Measurements from ENCODE around the gene FADS6.

FADS6 gene

GRCh38 chr17:74860229-74860871 is 33.1 kb downstream of the FADS6 start:
- Mint-ChIP-seq H3K4me3 (peak overlapping the region; percentile 47), H3K36me3 (ENCODE audit: low read depth) (no peaks in the 10 kb centered on the region), H3K4me1 (ENCODE audit: low read depth) (peaks cover 15% of the 10 kb centered on the region), H3K9me3 (no peaks in the 10 kb centered on the region), H3K27ac (no peak overlapping the region), H3K27me3 (peaks cover 45% of the 10 kb centered on the region)

- Mint-ChIP-seq H3K27ac (no peak within 1 kb of the TSS), H3K4me3 (peak within 1 kb of the TSS; percentile 47), H3K36me3 (ENCODE audit: low read depth) (no peaks in the 10 kb centered on the region), H3K9me3 (no peaks in the 10 kb centered on the region), H3K27me3 (peaks cover 51% of the 10 kb centered on the region), H3K4me1 (ENCODE audit: low read depth) (peaks cover 9% of the 10 kb centered on the region)
Measured at GRCh38 chr17:74859459-74860228, 33.8 kb downstream of the FADS6 start, which contains the start of gene GRIN2C. GRIN2C (minus strand) TSS chr17:74859885; CDS start chr17:74855092, 4,793 bp downstream.

GRCh38 chr17:74858672-74859458 is 34.6 kb downstream of the FADS6 start:
- H3K4me1 Mint-ChIP-seq (ENCODE audit: low read depth), result peaks cover 9% of the 10 kb centered on the region
- H3K27ac Mint-ChIP-seq, result no peak overlapping the region
- no peak overlapping the region for H3K4me3 Mint-ChIP-seq
- H3K9me3 Mint-ChIP-seq, result no peaks in the 10 kb centered on the region
- H3K27me3 Mint-ChIP-seq, result peaks cover 59% of the 10 kb centered on the region
- no peaks in the 10 kb centered on the region for H3K36me3 Mint-ChIP-seq (ENCODE audit: low read depth)

- Mint-ChIP-seq H3K36me3 (ENCODE audit: low read depth) (no peaks in the 10 kb centered on the region), H3K27me3 (peaks cover 68% of the 10 kb centered on the region)
Measured at GRCh38 chr17:74857191-74857590, 36.2 kb downstream of the FADS6 start.

GRCh38 chr17:74856112-74856511 is 37.3 kb downstream of the FADS6 start:
- Mint-ChIP-seq H3K27ac (no peak overlapping the region), H3K27me3 (peaks cover 67% of the 10 kb centered on the region), H3K4me3 (no peak overlapping the region), H3K9me3 (no peaks in the 10 kb centered on the region), H3K36me3 (ENCODE audit: low read depth) (no peaks in the 10 kb centered on the region), H3K4me1 (ENCODE audit: low read depth) (peaks cover 13% of the 10 kb centered on the region)

More at GRCh38 chr17:74857191-74857590, 36.2 kb downstream of the FADS6 start:
- Mint-ChIP-seq H3K9me3 (no peaks in the 10 kb centered on the region), H3K4me3 (no peak overlapping the region), H3K4me1 (ENCODE audit: low read depth) (peaks cover 18% of the 10 kb centered on the region), H3K27ac (no peak overlapping the region)

GRCh38 chr17:74855323-74855722 is 38.1 kb downstream of the FADS6 start:
- Mint-ChIP-seq H3K27ac (no peak overlapping the region), H3K27me3 (peaks cover 75% of the 10 kb centered on the region), H3K36me3 (ENCODE audit: low read depth) (no peaks in the 10 kb centered on the region), H3K4me1 (ENCODE audit: low read depth) (peaks cover 13% of the 10 kb centered on the region), H3K4me3 (no peak overlapping the region), H3K9me3 (no peaks in the 10 kb centered on the region)

GRCh38 chr17:74854792-74855191 is 38.6 kb downstream of the FADS6 start:
- H3K4me1 Mint-ChIP-seq (ENCODE audit: low read depth), result peaks cover 9% of the 10 kb centered on the region
- H3K36me3 Mint-ChIP-seq (ENCODE audit: low read depth), result no peaks in the 10 kb centered on the region
- no peak overlapping the region for H3K27ac Mint-ChIP-seq
- H3K4me3 Mint-ChIP-seq, result no peak overlapping the region
- peaks cover 71% of the 10 kb centered on the region for H3K27me3 Mint-ChIP-seq
- no peaks in the 10 kb centered on the region for H3K9me3 Mint-ChIP-seq

GRCh38 chr17:74853669-74854068 is 39.8 kb downstream of the FADS6 start:
- Mint-ChIP-seq H3K27me3 (peaks cover 65% of the 10 kb centered on the region), H3K27ac (no peak overlapping the region), H3K4me1 (ENCODE audit: low read depth) (peaks cover 9% of the 10 kb centered on the region), H3K9me3 (no peaks in the 10 kb centered on the region), H3K36me3 (ENCODE audit: low read depth) (no peaks in the 10 kb centered on the region), H3K4me3 (no peak overlapping the region)

- Mint-ChIP-seq H3K9me3 (no peaks in the 10 kb centered on the region), H3K27me3 (peaks cover 62% of the 10 kb centered on the region), H3K36me3 (ENCODE audit: low read depth) (no peaks in the 10 kb centered on the region), H3K4me1 (ENCODE audit: low read depth) (peaks cover 9% of the 10 kb centered on the region), H3K4me3 (peak overlapping the region; percentile 70), H3K27ac (no peak overlapping the region)
Measured at GRCh38 chr17:74853048-74853397, 40.4 kb downstream of the FADS6 start.

GRCh38 chr17:74852237-74853047 is 41.0 kb downstream of the FADS6 start:
- Mint-ChIP-seq H3K9me3 (no peaks in the 10 kb centered on the region), H3K36me3 (ENCODE audit: low read depth) (no peaks in the 10 kb centered on the region), H3K27ac (no peak overlapping the region), H3K4me3 (peak overlapping the region; percentile 70), H3K4me1 (ENCODE audit: low read depth) (peaks cover 9% of the 10 kb centered on the region), H3K27me3 (peaks cover 57% of the 10 kb centered on the region)

GRCh38 chr17:74851612-74852236 is 41.7 kb downstream of the FADS6 start:
- no peaks in the 10 kb centered on the region for H3K36me3 Mint-ChIP-seq (ENCODE audit: low read depth)
- H3K27me3 Mint-ChIP-seq, result peaks cover 50% of the 10 kb centered on the region
- no peak overlapping the region for H3K4me3 Mint-ChIP-seq
- no peaks in the 10 kb centered on the region for H3K9me3 Mint-ChIP-seq
- no peak overlapping the region for H3K27ac Mint-ChIP-seq
- peaks cover 9% of the 10 kb centered on the region for H3K4me1 Mint-ChIP-seq (ENCODE audit: low read depth)

GRCh38 chr17:74850914-74851313 is 42.5 kb downstream of the FADS6 start:
- Mint-ChIP-seq H3K27me3 (peaks cover 43% of the 10 kb centered on the region), H3K27ac (no peak overlapping the region), H3K4me1 (ENCODE audit: low read depth) (peaks cover 9% of the 10 kb centered on the region), H3K36me3 (ENCODE audit: low read depth) (no peaks in the 10 kb centered on the region), H3K9me3 (no peaks in the 10 kb centered on the region), H3K4me3 (no peak overlapping the region)

- H3K27me3 Mint-ChIP-seq, result peaks cover 37% of the 10 kb centered on the region
Measured at GRCh38 chr17:74850310-74850709, 43.1 kb downstream of the FADS6 start.

More at GRCh38 chr17:74850310-74850709, 43.1 kb downstream of the FADS6 start:
- no peaks in the 10 kb centered on the region for H3K9me3 Mint-ChIP-seq
- no peak overlapping the region for H3K4me3 Mint-ChIP-seq
- peaks cover 9% of the 10 kb centered on the region for H3K4me1 Mint-ChIP-seq (ENCODE audit: low read depth)
- H3K27ac Mint-ChIP-seq, result no peak overlapping the region
- no peaks in the 10 kb centered on the region for H3K36me3 Mint-ChIP-seq (ENCODE audit: low read depth)
